GM04503 (cell line): ENCODE data around the gene ZNF304.

Experiments used
- DNase-seq: peaks from one replicate; pipeline ENCODE4 v3.0.0-alpha.2; 2012; ENCODE audit warnings: low read depth

ZNF304 gene

GRCh38 chr19:57350877-57351805, at the start of gene ZNF304:
Gene ZNF304, plus strand, starts transcription at chr19:57351271. Its CDS starts 394 bp downstream, at chr19:57351665.
- peak; percentile 81 for DNase-seq

DNA sequence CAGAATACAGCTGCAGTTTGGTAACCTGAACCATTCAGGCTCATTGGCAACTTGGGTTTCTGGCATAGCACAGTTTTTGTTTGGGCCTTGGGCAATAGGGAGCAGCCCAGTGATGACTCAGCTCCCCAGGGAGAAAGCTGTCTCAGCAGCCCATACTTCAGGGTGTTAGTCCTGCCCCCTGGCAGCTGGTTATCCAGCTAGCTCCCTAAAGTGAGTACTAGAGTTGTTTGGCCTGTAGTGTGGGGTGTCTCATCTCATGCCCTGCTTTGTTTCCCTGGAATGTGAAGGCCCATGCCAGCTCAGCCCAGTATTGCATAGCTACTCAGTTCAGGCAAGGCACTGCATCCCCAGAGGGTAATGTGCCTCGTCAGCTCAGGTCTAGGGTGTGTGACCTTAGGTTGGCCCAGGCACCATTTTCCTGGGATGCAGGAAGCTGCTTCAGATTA, 49.0 kb upstream of the ZNF304 start:
- DNase-seq, result peak; percentile 93

DNA sequence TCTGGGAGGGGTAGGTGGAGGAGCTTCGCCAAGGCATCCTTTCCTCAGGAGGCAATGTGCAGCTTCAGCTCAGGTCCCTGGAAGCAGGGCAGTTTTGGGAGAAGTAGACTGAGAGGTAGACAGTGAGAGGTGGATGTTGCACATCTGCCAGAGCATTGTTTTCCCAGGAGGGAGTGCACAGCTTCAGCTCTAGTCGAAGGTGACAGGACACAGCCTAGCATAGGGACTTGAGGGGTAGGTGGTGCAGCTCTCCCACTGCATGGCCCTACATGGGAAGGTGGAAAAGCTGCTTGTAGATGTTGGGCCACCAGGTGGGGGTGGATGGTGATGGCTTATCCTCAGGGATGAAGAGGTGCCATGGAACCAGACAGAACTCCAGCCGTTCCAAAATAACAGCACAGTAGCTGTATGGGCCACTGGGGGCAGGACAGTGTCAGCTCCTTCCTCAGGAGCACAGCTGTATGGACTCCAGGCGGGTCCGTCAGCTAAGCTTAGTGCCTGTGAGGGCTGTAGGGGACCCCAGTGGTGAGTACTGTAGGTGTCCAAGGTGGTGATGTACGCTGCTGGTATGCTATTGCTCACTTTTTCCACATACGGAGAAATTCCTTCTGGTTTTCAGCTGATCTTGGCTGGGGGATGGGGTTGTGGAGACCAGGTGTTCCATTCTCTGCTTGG, 48.2 kb upstream of the ZNF304 start:
- DNase-seq, result no peak

DNA sequence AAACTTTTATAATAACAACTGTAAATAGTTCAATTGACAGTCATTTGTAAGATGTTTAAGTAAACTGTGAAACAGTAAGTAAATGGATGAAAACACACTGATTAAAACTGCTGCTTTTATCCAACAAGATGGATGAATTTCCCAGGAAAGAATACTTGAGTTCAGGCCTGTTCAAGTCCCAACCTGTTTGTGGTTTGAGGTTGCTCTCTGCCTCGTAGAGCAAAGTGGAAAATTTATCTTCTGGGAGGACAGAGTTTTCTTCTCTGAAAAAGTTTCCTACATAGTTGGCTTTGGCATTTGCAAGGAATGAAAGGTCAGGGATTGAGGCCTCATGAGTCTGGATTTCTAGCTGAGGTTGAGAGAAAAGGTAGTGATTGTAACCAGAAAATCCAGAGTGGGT, 46.0 kb upstream of the ZNF304 start:
- no peak for DNase-seq

- DNase-seq, result no peak
Observed at GRCh38 chr19:57308514-57308913, 42.6 kb upstream of the ZNF304 start.

DNA sequence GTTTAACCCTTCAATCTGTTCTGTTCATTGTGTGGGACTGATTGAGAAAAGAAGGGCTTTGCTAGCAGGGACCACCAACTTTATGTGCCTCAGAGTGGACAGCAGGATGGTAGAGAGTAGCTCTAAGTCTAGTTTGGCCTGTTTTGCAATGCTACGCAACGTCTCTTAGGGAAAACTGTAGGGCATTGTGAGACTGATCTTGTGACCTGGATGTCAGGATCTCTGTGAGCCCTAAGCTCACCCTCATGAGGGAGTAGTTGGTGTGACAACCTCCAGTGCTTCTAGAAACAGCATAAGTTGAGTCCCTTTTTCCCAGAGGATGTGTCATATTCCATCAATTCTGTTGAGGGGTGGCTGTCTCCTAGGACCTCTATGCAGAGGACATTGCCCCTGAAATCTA, 40.3 kb upstream of the ZNF304 start:
- DNase-seq, result no peak

DNA sequence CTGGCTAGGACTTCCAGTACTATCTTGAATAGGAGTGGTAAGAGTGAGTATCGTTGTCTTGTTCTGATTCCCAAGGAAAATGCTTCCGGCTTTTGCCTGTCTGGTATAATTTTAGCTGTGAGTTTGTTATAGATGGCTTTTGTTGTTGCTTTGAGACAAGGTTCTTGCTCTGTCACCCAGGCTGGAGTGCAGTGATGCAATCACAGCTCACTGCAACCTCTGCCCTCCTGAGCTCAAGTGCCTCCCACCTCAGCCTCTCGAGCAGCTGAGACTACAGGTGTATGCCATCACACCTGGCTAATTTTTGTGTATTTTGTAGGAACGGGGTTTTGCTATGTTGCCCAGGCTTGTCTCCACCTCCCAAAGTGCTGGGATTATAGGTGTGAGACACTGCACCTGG, 36.9 kb upstream of the ZNF304 start:
- no peak for DNase-seq

DNA sequence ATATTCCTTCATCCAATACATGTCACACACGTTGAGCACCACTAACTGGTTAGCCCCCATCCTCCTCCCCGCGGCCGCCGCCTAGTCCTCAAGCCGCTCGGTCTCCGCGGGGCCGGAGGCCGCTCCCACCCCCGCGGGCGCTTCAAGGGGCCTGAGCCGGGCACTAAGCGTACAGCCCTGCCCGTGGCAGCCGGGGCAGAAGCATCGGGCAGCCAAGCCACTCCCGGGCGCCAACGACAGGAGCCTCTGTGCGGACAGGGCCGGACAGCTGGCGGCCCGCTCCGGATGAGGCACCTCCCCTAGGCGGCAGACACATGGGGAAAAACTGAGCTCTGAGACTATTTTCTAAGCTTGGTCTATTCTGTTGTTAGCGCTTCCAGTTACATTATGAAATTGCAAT, 33.6 kb upstream of the ZNF304 start:
- no peak for DNase-seq

DNA sequence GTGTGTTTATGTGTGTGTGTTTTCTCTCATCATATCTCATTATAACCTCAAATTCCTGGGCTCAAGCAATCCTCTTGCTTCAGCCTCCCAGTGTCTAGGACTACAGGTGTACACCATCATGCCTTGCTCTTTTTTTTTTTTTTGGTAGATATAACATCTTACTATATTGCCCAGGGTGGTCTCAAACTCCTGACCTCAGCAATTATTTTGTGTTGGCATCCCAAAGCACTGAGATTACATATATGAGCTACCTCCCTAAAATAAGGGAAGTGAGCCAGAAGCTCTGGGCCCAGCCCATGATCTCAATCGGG, 31.2 kb upstream of the ZNF304 start:
- DNase-seq, result no peak

- peak; percentile 75 for DNase-seq
Observed at GRCh38 chr19:57320180-57321084, 30.6 kb upstream of the ZNF304 start, which contains the start of gene ZNF543. Gene ZNF543, plus strand, starts transcription at chr19:57320472. Its CDS starts 382 bp downstream, at chr19:57320854.

GRCh38 chr19:57321116-57321515, 30.0 kb upstream of the ZNF304 start:
- no peak for DNase-seq

- DNase-seq, result no peak
Observed at GRCh38 chr19:57321751-57322150, 29.3 kb upstream of the ZNF304 start.

DNA sequence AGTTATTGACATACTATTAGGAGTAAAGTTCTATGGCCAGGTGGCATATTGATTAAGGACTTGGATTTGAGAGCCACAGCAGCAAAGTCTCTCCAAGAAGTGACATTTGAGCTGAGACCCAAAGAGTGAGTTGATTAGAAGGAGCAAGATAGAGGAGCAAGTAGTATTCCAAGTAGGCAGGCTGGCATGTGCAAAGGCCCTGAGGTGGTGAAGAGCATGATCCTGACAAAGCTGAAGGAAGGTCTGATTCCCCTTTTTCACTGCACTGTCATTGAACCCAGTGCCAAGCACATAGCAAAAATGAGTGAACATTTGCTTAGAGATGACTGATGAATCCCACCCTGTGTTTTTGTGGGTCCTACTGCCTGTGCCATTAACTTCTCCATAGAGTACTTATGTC, 26.1 kb upstream of the ZNF304 start:
- no peak for DNase-seq

DNA sequence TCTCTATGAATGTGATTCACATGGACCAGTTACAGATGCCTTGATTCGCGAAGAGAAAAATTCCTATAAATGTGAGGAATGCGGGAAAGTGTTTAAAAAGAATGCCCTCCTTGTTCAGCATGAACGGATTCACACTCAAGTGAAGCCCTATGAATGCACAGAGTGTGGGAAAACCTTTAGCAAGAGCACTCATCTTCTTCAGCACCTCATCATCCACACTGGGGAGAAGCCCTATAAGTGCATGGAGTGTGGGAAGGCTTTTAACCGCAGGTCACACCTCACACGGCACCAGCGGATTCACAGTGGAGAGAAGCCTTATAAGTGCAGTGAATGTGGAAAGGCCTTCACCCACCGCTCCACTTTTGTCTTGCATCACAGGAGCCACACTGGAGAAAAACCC, 23.1 kb upstream of the ZNF304 start:
- no peak for DNase-seq

DNA sequence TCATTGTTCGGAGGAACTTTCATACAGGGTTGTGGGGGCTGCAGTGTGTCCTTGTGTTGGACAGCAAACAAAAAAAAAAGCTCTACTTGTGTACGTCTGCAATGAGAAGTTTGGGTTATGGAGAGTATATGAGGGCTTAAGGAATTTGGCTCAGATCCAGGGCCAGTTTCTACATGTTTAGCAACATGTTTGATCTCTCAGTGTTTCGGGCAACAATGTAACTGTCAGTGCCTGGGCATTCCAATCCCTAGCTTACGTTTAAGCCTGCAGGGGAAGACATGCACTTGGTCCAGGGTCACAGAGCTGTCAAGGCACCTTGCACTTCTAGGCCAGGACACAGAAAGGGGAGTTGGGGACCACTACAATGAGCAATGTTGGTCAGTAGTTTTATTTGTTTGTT, 16.9 kb upstream of the ZNF304 start:
- DNase-seq, result no peak

DNA sequence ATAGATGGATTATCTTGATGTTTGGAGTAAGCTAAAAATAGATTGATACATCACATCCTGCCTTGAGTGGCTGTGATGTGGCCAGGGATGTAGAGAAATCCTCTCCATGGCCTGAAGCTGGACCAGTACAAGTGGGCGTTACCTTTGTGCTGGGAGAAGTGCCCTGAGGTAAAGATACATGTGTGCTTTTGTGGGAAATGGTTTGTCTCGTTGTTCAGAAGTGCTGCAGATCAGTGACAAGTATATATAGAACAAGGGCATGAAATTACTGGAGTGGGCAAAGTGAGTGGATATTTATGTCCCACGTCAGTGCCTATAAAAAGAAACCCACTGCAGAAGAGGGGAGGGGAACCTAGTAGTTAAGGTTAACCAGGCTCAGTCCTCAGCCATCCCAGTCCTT, 12.2 kb upstream of the ZNF304 start:
- DNase-seq, result no peak

DNA sequence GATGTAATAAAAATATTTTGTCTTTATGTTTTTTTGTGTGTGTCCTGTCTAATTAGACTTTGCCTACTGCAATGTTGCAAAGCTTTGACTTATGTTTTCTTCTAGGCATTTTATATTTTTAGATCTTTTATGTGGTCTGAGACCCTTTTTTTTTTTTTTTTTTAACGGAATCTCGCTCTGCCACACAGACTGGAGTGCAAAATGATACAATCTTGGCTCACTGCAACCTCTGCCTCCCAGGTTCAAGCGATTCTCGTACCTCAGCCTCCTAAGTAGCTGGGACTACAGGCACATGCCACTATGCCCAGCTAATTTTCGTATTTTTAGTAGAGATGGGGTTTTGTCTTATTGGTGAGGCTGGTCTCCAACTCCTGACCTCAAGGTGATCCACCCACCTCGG, 8.5 kb upstream of the ZNF304 start:
- no peak for DNase-seq

GRCh38 chr19:57348136-57348535, 2.9 kb upstream of the ZNF304 start:
- peak; percentile 51 for DNase-seq

- no peak for DNase-seq
Observed at GRCh38 chr19:57351867-57352266, 796 bp downstream of the ZNF304 start.

- no peak for DNase-seq
Observed at GRCh38 chr19:57355916-57356315, 4.8 kb downstream of the ZNF304 start.

GRCh38 chr19:57357406-57357805, 6.3 kb downstream of the ZNF304 start:
- no peak for DNase-seq

DNA sequence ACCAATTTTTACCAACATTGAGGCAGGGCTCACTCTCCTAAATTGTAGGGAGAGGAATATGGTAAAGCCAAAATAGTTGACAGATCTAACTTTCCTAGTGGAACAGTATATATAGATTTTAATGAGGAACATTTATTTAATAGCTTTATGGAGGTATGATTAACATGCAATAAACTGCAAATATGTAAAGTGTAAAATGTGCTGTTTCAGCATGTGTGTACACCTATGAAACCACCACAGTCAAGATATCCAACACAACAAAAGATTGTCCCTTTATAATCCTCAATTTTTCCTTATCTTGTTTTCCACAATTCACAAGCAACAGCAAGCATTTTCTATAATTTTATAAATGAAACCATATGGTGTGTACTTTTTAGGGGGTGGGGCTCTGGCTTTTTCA, 8.2 kb downstream of the ZNF304 start:
- DNase-seq, result no peak
